A549 (cell line): Measurements from ENCODE around the gene CHCHD6. TPM values are rescaled to one million over a fixed set of nuclear protein-coding genes. Genes with fewer than 3 reads are reported as not detected.

Source experiments
- ATAC-seq, 2 experiments: fragments of 200-7000 bp in 1 of 2; fragments of >200 bp in 1 of 2; cut with Nextera tagmentation in 1 of 2; cut with Tn5 transposase in 1 of 2; 3 replicates each; pipeline versions ENCODE4 v1.8.0 to v1.9.1; 2018 to 2020; ENCODE audit warnings: mild to moderate bottlenecking in 1 of 2, moderate library complexity in 1 of 2
- CTCF ChIA-PET: fragments of 300-600 bp; sonication (Branson Sonifier 250); formaldehyde crosslinking; extraction: SDS; loops from one replicate; lab custom pipeline; 2021; ENCODE audit warnings: antibody characterized with exemption, inconsistent platforms; lab: Yijun Ruan, JAX
- POLR2A ChIA-PET: fragments of 350-600 bp; formaldehyde crosslinking; extraction: SDS; loops from one replicate; lab custom pipeline; 2021; ENCODE audit warnings: antibody characterized with exemption, inconsistent platforms; lab: Yijun Ruan, JAX
- DNase-seq, 2 experiments: peaks; one replicate each; pipeline versions ENCODE4 v3.0.0 to v3.0.0-alpha.2; 2011 to 2016; ENCODE audit warnings: low read depth in 1 of 2, low spot score in 1 of 2
- FAIRE-seq: peaks from 2 replicates; lab custom pipeline; 2011; peaks lifted over from hg19 to GRCh38; lab: Jason Lieb, UNC
- H3K27ac ChIP-seq, 2 experiments: fragments of >200 bp; sonication (Bioruptor Twin); formaldehyde crosslinking; 3 replicates each; pipeline ENCODE4 v1.5.1; 2016 to 2017
- H3K4me1 ChIP-seq: fragments of >200 bp; sonication (Bioruptor Twin); formaldehyde crosslinking; 3 replicates; pipeline ENCODE4 v1.6.1; 2016
- H3K4me2 ChIP-seq: fragments of >200 bp; sonication (Bioruptor Twin); formaldehyde crosslinking; 3 replicates; pipeline ENCODE4 v1.6.1; 2016
- H3K4me3 ChIP-seq: fragments of >200 bp; sonication (Bioruptor Twin); formaldehyde crosslinking; 3 replicates; pipeline ENCODE4 v1.5.1; 2016
- H3K9me3 ChIP-seq: fragments of >200 bp; sonication (Bioruptor Twin); formaldehyde crosslinking; 3 replicates; pipeline ENCODE4 v1.6.1; 2016
- CEBPB ChIP-seq, 2 experiments: fragments of >200 bp in 1 of 2; sonication (Bioruptor Twin) in 1 of 2; formaldehyde crosslinking in 1 of 2; IDR thresholded peaks; 2 replicates each; pipeline ENCODE4 v1.6.1; 2012 to 2016
- EHF ChIP-seq: fragments of 250-450 bp; sonication (Bioruptor Pico); IDR thresholded peaks from 2 replicates; pipeline ENCODE4 v1.5.0; 2020; ENCODE audit warnings: mild to moderate bottlenecking
- ELK1 ChIP-seq: fragments of 150-350 bp; IDR thresholded peaks from 2 replicates; pipeline ENCODE4 v1.6.1; 2014; ENCODE audit warnings: low read depth, mild to moderate bottlenecking, low read length
- HEYL ChIP-seq: fragments of 250-450 bp; sonication (Bioruptor Pico); IDR thresholded peaks from 2 replicates; pipeline ENCODE4 v1.8.0; 2021; ENCODE audit warnings: mild to moderate bottlenecking, moderate library complexity
- HOXB13 ChIP-seq: fragments of 250-450 bp; sonication (Bioruptor Pico); IDR thresholded peaks from 2 replicates; pipeline ENCODE4 v1.5.0; 2020; ENCODE audit warnings: low read depth, mild to moderate bottlenecking, moderate library complexity
- MYC ChIP-seq: IDR thresholded peaks from 2 replicates; pipeline ENCODE4 v1.6.1; 2012; ENCODE audit warnings: mild to moderate bottlenecking, inconsistent platforms, low read length, improper control_type of control experiment, borderline replicate concordance
- NFE2L2 ChIP-seq: fragments of 150-350 bp; conservative IDR thresholded peaks from 2 replicates; pipeline ENCODE4 v1.6.1; 2014; ENCODE audit warnings: low read length
- PBX3 ChIP-seq: IDR thresholded peaks from 2 replicates; pipeline ENCODE4 v1.6.1; 2012
- PHF8 ChIP-seq: fragments of 200-600 bp; sonication (generic); IDR thresholded peaks from 2 replicates; pipeline ENCODE4 v1.6.1; 2016; ENCODE audit warnings: low read depth, mild to moderate bottlenecking, antibody characterized with exemption, moderate library complexity, borderline replicate concordance
- WGBS: methylation state at CpG from one replicate; pipeline ENCODE4 v1.1.6; 2017; ENCODE audit errors: missing lambda C conversion rate; 5-methylcytosine and 5-hydroxymethylcytosine counted together
- polyA plus RNA-seq, 4 experiments: library from polyadenylated mRNA; depleted of rRNA in 3 of 4; stranded (reverse); fragments of >200 nt; fragmentation: RNase III in 1 of 4; extraction: RNeasy Plus Mini Kit Qiagen cat#74134 plus additional on column Dnase treatment in 1 of 4; gene quantifications; 2 replicates in 3 of 4; 3 replicates in 1 of 4; pipeline ENCODE4 v1.2.3, GENCODE V29; 2011 to 2017
- TF ChIP-seq, protein P1 (sequence below): IDR thresholded peaks from 2 replicates; pipeline ENCODE4 v1.6.1; 2012; ENCODE audit warnings: low read depth, borderline replicate concordance
- TF ChIP-seq, protein P2 (sequence below): fragments of >200 bp; sonication (Bioruptor Twin); formaldehyde crosslinking; IDR thresholded peaks from 3 replicates; pipeline ENCODE4 v1.6.1; 2016

Gene CHCHD6
- polyA plus RNA-seq, 2 of the 4 experiments (the other 2 are of a cell fraction): 15.0 to 18.1 TPM

DNA sequence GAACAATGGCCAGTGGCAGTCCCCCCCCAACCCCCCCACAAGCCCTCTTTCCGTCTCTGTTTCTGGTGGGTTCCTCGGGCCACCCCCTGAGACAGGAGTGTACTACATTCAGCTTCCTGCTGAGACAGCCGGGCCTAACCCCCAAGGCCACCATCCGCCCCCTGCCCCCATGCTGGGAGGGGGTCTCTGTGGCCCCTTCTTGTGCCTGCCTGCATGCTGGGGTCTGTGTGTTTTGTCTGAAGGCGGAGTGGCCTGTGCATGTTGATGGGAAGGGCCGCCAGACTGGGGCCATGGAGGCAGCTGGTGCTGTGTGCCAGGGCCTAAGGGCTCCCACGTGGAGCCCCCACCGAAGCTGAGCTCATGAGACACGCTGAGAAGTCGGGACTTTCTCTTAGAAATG lies 305.5 kb downstream of the CHCHD6 start:
- Histone ChIP-seq H3K4me2 (no peak overlapping the region), H3K27ac (no peak overlapping the region), H3K9me3 (no peaks in the 10 kb centered on the region), H3K4me1 (peaks cover 5% of the 10 kb centered on the region; the same call in 2 of the 3 replicates), H3K4me3 (no peak overlapping the region)
- ATAC-seq (no peak), FAIRE-seq (no peak), DNase-seq (no peak)
- WGBS: 92% methylated on average over 2 of the region's 10 CpGs
- POLR2A ChIA-PET: interaction anchor here (0.5 kb wide), 1 partner anchor 39 kb away, joined by 4 read pairs; no protein-coding TSS in a partner anchor
- CTCF ChIA-PET: interaction anchor here (0.6 kb wide), 1 partner anchor 1255 kb away, joined by 3 read pairs; no protein-coding TSS in a partner anchor
- TF ChIP-seq MYC (no peak), HEYL (CRISPR knock-in tag) (no peak), NFE2L2 (no peak), CEBPB (IDR thresholded peaks at IDR 0.05) (no peak), PHF8 (no peak), ELK1 (no peak), EHF (CRISPR knock-in tag) (no peak), HOXB13 (CRISPR knock-in tag) (no peak), PBX3 (no peak)
- TF ChIP-seq, protein P1, sequence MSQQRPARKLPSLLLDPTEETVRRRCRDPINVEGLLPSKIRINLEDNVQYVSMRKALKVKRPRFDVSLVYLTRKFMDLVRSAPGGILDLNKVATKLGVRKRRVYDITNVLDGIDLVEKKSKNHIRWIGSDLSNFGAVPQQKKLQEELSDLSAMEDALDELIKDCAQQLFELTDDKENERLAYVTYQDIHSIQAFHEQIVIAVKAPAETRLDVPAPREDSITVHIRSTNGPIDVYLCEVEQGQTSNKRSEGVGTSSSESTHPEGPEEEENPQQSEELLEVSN: no peak
- TF ChIP-seq, protein P2, sequence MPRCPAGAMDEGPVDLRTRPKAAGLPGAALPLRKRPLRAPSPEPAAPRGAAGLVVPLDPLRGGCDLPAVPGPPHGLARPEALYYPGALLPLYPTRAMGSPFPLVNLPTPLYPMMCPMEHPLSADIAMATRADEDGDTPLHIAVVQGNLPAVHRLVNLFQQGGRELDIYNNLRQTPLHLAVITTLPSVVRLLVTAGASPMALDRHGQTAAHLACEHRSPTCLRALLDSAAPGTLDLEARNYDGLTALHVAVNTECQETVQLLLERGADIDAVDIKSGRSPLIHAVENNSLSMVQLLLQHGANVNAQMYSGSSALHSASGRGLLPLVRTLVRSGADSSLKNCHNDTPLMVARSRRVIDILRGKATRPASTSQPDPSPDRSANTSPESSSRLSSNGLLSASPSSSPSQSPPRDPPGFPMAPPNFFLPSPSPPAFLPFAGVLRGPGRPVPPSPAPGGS: no peak

Other genes with a start within 250 kb of the CHCHD6 start
- gene ZXDC, start 228.3 kb upstream of the CHCHD6 start, polyA plus RNA-seq (2011; rRNA removed): 8.5 and 13.6 TPM in 2 replicates
- gene ZXDC, start 228.3 kb upstream of the CHCHD6 start, polyA plus RNA-seq (2017; fragmentation: RNase III; extraction: RNeasy Plus Mini Kit Qiagen cat#74134 plus additional on column Dnase treatment): 5.8 to 6.1 TPM (median 6.0 TPM) in 3 replicates
- not detected in 2 replicates for gene UROC1, start 186.5 kb upstream of the CHCHD6 start, polyA plus RNA-seq (2011; rRNA removed)
- not detected in 3 replicates for gene UROC1, start 186.5 kb upstream of the CHCHD6 start, polyA plus RNA-seq (2017; fragmentation: RNase III; extraction: RNeasy Plus Mini Kit Qiagen cat#74134 plus additional on column Dnase treatment)
- 0.26 and 0.30 TPM in 2 replicates for gene CHST13, start 180.1 kb upstream of the CHCHD6 start, polyA plus RNA-seq (2011; rRNA removed)
- 0.49 to 0.59 TPM (median 0.52 TPM) in 3 replicates for gene CHST13, start 180.1 kb upstream of the CHCHD6 start, polyA plus RNA-seq (2017; fragmentation: RNase III; extraction: RNeasy Plus Mini Kit Qiagen cat#74134 plus additional on column Dnase treatment)
- not detected in 2 replicates for gene C3orf22, start 145.3 kb upstream of the CHCHD6 start, polyA plus RNA-seq (2011; rRNA removed)
- not detected in 3 replicates for gene C3orf22, start 145.3 kb upstream of the CHCHD6 start, polyA plus RNA-seq (2017; fragmentation: RNase III; extraction: RNeasy Plus Mini Kit Qiagen cat#74134 plus additional on column Dnase treatment)
- 5.8 and 11.8 TPM in 2 replicates for gene TXNRD3, start 49.1 kb upstream of the CHCHD6 start, polyA plus RNA-seq (2011; rRNA removed)
- gene TXNRD3, start 49.1 kb upstream of the CHCHD6 start, polyA plus RNA-seq (2017; fragmentation: RNase III; extraction: RNeasy Plus Mini Kit Qiagen cat#74134 plus additional on column Dnase treatment): 4.4 to 5.2 TPM (median 4.6 TPM) in 3 replicates